ENCODE results near the gene SH2D3C.

The SH2D3C gene

GRCh38 chr9:127806871-127807270, 28.4 kb upstream of the SH2D3C start:
- no peak for DNase-seq

GRCh38 chr9:127805620-127806019, 27.2 kb upstream of the SH2D3C start:
- DNase-seq = no peak

GRCh38 chr9:127803507-127804352, 25.3 kb upstream of the SH2D3C start:
- no peak for DNase-seq

GRCh38 chr9:127802576-127803443, 24.3 kb upstream of the SH2D3C start, which contains the start of gene FPGS:
TSS of gene FPGS (plus strand) at chr9:127802882. CDS start at chr9:127802925, 43 bp downstream.
- peak; percentile 69 for DNase-seq

GRCh38 chr9:127801955-127802575, 23.6 kb upstream of the SH2D3C start:
- no peak for DNase-seq

GRCh38 chr9:127796852-127797370, 18.4 kb upstream of the SH2D3C start:
- DNase-seq = no peak

- DNase-seq = no peak
These were observed 17.9 kb upstream of the SH2D3C start for GRCh38 chr9:127796225-127796813.

- no peak for DNase-seq
These were observed 15.7 kb upstream of the SH2D3C start for GRCh38 chr9:127794001-127794791.

- no peak for DNase-seq
These were observed 14.7 kb upstream of the SH2D3C start for GRCh38 chr9:127793093-127793708.

- DNase-seq = no peak
These were observed 14.1 kb upstream of the SH2D3C start for GRCh38 chr9:127792417-127793031.

GRCh38 chr9:127791085-127791484, 12.6 kb upstream of the SH2D3C start:
- no peak for DNase-seq

- no peak for DNase-seq
These were observed 11.8 kb upstream of the SH2D3C start for GRCh38 chr9:127790094-127790855.

GRCh38 chr9:127789179-127789578, 10.7 kb upstream of the SH2D3C start:
- no peak for DNase-seq

GRCh38 chr9:127788337-127789011, 10.0 kb upstream of the SH2D3C start:
- DNase-seq = no peak

- no peak for DNase-seq
These were observed 8.3 kb upstream of the SH2D3C start for GRCh38 chr9:127786773-127787104.

- peak; percentile 92 for DNase-seq
These were observed 7.7 kb upstream of the SH2D3C start, which contains the start of gene CDK9 for GRCh38 chr9:127785933-127786772. TSS of gene CDK9 (plus strand) at chr9:127786034. CDS start at chr9:127786149, 115 bp downstream.

GRCh38 chr9:127785023-127785932, 6.8 kb upstream of the SH2D3C start:
- peak; percentile 86 for DNase-seq

Measured in activated T-cell treated with anti-CD3 and anti-CD28 coated beads for 4 hours (primary cell).